ENCODE measurements around the gene RMND5B.

DNA sequence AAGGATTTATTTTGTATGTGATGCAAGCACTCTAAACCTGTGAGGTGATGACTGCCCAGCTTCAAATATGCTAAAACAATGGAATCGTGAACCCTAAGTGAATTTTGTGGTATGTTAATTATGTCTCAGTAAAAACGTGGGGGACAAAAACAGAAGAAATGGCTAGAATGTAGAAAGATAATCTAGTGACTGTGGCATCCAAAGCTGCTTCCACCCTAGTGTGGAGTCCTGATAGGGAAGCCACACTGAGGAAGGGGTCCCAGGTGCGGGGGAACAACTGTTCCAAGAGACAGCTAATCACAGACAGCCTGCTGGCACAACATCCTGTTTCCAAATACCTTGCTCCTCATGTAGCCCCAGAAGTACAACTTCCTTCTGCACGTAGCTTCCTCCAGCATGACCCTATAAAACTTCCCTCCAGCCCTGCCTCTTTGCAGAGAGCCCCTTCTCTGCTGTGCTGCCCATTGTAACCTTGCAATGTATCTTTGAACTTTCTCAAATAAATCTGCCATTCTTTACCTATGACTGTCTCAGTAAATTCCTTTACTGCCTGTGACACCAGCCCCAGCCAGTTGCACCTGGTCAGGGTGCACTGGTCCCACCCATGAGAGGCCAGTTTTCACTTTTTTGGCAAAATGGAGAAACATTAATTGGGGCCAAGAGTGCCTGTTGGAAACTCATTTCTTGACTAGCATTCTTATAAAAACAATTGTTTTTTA lies 51.5 kb downstream of the RMND5B start:
- TF ChIP-seq, protein P1, sequence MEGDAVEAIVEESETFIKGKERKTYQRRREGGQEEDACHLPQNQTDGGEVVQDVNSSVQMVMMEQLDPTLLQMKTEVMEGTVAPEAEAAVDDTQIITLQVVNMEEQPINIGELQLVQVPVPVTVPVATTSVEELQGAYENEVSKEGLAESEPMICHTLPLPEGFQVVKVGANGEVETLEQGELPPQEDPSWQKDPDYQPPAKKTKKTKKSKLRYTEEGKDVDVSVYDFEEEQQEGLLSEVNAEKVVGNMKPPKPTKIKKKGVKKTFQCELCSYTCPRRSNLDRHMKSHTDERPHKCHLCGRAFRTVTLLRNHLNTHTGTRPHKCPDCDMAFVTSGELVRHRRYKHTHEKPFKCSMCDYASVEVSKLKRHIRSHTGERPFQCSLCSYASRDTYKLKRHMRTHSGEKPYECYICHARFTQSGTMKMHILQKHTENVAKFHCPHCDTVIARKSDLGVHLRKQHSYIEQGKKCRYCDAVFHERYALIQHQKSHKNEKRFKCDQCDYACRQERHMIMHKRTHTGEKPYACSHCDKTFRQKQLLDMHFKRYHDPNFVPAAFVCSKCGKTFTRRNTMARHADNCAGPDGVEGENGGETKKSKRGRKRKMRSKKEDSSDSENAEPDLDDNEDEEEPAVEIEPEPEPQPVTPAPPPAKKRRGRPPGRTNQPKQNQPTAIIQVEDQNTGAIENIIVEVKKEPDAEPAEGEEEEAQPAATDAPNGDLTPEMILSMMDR (IDR thresholded peaks at IDR 0.05; ENCODE audit: poor library complexity), result no peak
- no peak for TF ChIP-seq EZH2 (IDR thresholded peaks at IDR 0.05; ENCODE audit: borderline replicate concordance)
- no peak for TF ChIP-seq EZH2phosphoT487 (IDR thresholded peaks at IDR 0.05; ENCODE audit: low read depth, severe bottlenecking, unreplicated experiment)

All from hepatocyte (in vitro differentiated cells).